ENCODE data around the gene CDCP2. TPM values are rescaled to one million over a fixed set of nuclear protein-coding genes. Genes with fewer than 3 reads are reported as not detected.

The CDCP2 gene
- total RNA-seq, 3 donors from 2014 or later: not detected

DNA sequence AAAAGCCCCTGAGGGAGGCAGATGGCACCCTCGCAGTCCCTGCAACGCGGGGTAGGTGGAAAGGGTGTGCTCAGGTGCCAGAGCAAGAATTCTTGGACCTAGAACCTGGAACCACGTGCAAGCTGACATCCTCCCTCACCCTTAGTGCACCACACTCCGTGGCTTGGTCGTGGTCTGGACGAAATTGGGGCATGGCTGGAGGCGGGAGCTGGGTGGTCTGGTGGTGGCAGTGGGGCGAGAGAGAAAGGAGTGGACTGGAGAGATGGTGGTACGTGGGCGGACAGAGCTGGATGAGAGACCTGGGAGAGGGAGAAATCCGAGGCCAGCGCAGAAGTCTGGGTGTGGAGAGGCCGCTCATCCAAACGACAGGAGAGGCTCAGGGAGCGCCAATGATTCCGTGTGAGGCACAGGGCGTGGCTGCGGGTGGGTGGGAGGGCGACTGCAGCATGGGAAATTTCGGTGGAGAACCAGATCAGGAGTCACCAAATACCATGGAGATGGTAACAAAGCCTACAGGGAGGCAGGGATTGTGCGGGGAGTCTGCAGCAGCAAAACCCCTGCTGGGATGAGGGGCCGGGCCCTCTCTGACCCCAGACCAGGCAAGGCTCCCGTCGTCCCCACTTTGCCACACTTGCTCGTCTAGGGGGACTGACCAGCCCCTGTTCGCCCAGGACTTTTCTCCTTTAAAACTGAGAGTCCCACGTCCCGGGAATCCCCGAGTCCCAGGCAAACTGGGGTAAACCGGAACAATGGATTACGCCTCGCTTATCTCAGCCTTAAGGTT, 31.9 kb downstream of the CDCP2 start:
- Mint-ChIP-seq H3K36me3 (ENCODE audit: insufficient read depth) (no peaks in the 10 kb centered on the region), H3K9me3 (no peaks in the 10 kb centered on the region), H3K27me3 (ENCODE audit: low read depth) (peaks cover 7% of the 10 kb centered on the region), H3K4me1 (ENCODE audit: low read depth) (peaks cover 8% of the 10 kb centered on the region), H3K4me3 (no peak overlapping the region)
- no peak for DNase-seq
- ATAC-seq: no peak

DNA sequence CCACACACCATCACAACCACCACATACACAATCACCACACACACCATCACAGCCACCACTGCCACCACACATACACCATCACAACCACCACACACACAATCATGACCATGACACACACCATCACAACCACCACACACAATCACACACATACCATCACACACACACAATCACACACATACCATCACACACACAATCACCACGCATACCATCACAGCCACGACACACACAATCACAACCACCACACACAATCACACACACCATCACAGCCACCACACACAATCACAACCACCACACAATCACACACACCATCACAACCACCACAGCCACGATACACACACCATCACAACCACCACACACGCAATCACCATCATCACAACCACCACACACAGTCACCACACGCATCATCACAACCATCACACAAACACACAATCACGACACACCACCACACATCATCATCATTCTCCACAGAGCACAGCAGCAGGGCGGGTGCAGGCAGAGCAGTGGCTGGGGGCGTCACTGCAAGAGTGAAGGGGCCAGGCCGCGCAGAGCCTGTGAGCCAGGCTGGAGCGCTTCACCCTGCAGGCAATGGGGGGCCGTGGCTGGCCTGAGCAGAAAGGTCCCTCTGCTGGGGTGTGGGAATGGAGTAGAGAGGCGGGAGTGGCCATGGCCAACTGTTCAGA, 32.6 kb downstream of the CDCP2 start:
- H3K27me3 Mint-ChIP-seq (ENCODE audit: low read depth): peaks cover 7% of the 10 kb centered on the region
- no peak overlapping the region for H3K4me3 Mint-ChIP-seq
- DNase-seq (no peak), ATAC-seq (no peak)
- H3K4me1 Mint-ChIP-seq (ENCODE audit: low read depth): peaks cover 8% of the 10 kb centered on the region
- H3K36me3 Mint-ChIP-seq (ENCODE audit: insufficient read depth): no peaks in the 10 kb centered on the region
- H3K9me3 Mint-ChIP-seq: no peaks in the 10 kb centered on the region

DNA sequence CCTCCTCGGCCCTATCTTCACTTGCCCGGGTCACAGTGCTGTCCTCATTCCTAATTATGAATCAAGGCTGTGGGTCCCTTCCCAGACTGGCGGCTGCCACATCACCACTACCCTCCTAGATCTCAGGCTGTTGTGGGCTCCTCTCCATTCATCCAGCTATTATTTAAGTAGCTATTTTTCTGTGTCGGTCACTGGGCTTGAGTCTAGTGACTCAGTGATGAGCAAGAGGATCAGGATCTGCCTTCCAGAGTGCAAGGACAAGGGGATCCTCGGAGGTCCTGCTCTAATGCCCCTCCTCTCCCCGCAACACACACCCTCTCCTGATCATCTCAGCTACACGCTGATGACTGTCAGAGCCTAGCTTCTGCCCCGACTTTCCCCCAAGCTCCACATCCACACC, 34.1 kb downstream of the CDCP2 start:
- no peaks in the 10 kb centered on the region for H3K9me3 Mint-ChIP-seq
- no peak overlapping the region for H3K4me3 Mint-ChIP-seq
- DNase-seq (no peak), ATAC-seq (no peak)
- H3K36me3 Mint-ChIP-seq (ENCODE audit: insufficient read depth): no peaks in the 10 kb centered on the region
- H3K27me3 Mint-ChIP-seq (ENCODE audit: low read depth): peaks cover 7% of the 10 kb centered on the region
- peaks cover 6% of the 10 kb centered on the region for H3K4me1 Mint-ChIP-seq (ENCODE audit: low read depth)

DNA sequence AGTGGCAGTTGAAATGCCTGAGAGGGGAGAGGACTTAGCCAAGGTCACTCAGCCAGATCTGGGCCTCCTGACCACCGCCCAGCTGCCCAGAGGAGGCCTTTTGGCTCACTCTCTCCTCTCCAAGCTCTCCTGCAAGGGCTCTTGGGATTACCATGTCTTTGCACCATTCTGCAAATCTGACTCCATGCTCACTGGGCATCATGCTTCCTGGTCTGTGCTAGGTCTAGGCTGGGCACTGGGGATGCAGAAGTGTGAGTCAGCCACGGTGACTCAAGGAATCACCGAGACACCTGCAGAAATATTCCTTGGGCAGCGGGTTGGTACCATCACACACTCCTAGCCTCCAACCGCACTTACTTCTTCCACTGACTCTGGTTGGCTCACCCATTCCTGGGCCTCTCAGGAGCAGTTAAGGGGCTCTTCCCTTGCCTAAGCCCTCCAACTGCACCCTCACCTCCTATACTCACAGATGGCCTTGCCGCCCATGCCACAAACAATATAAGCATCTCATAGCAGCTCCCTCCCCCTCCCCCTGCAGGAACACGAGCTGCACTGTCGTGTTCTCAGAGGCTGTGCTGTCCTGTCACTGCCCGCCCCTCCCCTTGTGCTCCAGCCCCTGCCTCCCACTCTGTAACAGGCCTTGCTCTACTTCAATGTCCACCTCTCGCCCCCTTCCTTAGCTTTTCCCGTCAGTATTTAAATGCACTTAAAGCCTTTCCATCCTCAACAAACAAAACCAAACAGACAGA, 34.8 kb downstream of the CDCP2 start:
- H3K36me3 Mint-ChIP-seq (ENCODE audit: insufficient read depth): no peaks in the 10 kb centered on the region
- ATAC-seq (no peak), DNase-seq (no peak)
- H3K27me3 Mint-ChIP-seq (ENCODE audit: low read depth): peaks cover 7% of the 10 kb centered on the region
- H3K9me3 Mint-ChIP-seq: no peaks in the 10 kb centered on the region
- peaks cover 6% of the 10 kb centered on the region for H3K4me1 Mint-ChIP-seq (ENCODE audit: low read depth)
- no peak overlapping the region for H3K4me3 Mint-ChIP-seq

DNA sequence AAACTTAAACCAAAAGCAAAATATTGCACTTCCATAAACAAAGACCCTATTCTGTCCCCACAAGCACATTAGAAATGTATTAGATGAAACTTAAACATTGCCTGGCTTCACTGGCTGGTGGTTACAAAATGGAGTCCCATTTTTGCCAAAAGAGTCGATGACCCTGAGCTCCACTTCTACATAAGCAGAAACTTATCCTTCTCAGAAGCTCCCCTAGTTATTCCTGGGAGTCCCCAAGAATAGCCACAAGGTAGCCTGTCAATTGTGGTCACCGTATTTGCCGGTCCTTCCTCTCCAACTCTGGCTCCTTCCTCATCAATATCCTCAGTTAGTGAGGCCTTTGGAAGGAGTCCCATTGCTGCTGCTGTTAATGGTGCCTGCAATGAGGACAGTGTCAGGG, 37.3 kb downstream of the CDCP2 start:
- H3K27me3 Mint-ChIP-seq (ENCODE audit: low read depth): no peaks in the 10 kb centered on the region
- H3K9me3 Mint-ChIP-seq: no peaks in the 10 kb centered on the region
- no peak overlapping the region for H3K4me3 Mint-ChIP-seq
- H3K4me1 Mint-ChIP-seq (ENCODE audit: low read depth): no peaks in the 10 kb centered on the region
- H3K36me3 Mint-ChIP-seq (ENCODE audit: insufficient read depth): no peaks in the 10 kb centered on the region
- DNase-seq (no peak), ATAC-seq (no peak)

DNA sequence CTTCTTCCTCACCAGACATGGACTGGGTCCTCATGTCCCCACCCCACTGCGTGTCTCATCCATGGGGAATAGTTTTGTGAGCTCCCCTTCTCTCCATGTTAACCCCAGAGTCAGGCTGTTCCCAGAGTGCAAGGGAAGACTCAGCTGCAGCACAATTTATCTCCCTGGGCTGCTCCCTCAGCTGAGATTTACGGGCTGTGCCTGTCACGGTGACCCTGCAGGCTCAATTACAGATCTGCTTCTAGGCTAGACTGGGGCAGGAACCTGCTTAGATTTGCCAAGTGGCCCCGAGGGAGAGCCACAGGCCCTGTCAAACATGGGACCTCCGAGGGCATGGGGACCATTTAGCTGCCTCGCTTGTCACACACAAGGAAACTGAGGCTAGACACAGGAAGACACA, 37.8 kb downstream of the CDCP2 start:
- no peak for ATAC-seq
- Mint-ChIP-seq H3K4me1 (ENCODE audit: low read depth) (no peaks in the 10 kb centered on the region), H3K27me3 (ENCODE audit: low read depth) (no peaks in the 10 kb centered on the region), H3K9me3 (no peaks in the 10 kb centered on the region), H3K36me3 (ENCODE audit: insufficient read depth) (no peaks in the 10 kb centered on the region), H3K4me3 (no peak overlapping the region)
- DNase-seq: no peak

DNA sequence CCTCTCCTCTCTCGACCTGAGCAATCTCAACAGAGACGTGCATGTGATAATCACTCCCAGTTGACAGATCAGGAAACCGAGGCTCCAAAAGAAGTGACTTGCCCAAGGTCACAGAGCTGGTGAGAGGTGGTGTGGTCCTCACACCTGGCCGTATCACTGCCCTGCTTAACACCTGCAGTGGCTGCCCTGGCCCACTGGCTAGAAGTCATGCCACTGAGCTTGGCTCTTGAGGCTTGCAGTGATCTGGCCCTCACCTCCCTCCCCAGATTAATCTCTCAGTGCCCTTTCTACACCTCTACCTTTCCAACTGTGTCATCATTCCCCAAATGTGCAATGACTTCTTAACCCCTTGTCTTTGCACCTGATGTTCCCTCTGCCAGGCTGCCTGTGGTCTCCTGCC, 38.8 kb downstream of the CDCP2 start:
- Mint-ChIP-seq H3K27me3 (ENCODE audit: low read depth) (no peaks in the 10 kb centered on the region), H3K9me3 (no peaks in the 10 kb centered on the region), H3K4me3 (no peak overlapping the region), H3K4me1 (ENCODE audit: low read depth) (no peaks in the 10 kb centered on the region), H3K36me3 (ENCODE audit: insufficient read depth) (no peaks in the 10 kb centered on the region)
- ATAC-seq (no peak), DNase-seq (no peak)

DNA sequence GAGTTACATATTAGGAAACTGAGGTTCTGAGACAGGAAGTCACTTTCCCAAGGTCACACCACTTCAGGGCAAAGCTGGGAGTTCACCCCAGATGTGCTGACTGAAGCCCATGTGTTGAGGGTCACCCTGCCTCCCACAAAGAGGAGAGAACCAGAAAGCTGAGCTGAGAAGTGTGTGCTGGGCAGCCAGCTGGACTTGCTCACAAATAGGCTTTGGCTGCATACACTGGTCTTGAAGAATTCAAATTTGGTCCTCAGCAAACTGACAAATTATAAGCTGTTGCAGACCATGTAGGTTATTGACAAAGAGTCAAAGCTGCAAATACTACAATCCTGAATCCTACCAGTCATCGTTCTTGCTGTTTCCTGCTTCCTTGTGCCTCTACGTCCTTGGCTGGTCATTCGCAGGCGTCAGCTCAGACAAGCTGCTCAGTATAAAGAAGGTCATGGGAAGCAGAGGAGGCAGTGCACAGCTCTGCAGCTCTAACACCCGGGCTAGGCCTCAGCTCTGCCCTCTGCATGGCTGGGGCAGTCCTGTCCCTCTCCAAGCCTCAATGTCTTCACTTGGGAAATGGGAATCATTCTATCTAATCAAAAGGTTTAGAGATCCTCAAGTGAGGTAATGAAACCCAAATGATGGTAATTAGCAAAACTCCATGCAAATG, 40.0 kb downstream of the CDCP2 start:
- Mint-ChIP-seq H3K4me3 (no peak overlapping the region), H3K9me3 (no peaks in the 10 kb centered on the region), H3K36me3 (ENCODE audit: insufficient read depth) (no peaks in the 10 kb centered on the region), H3K27me3 (ENCODE audit: low read depth) (no peaks in the 10 kb centered on the region), H3K4me1 (ENCODE audit: low read depth) (no peaks in the 10 kb centered on the region)
- DNase-seq (no peak), ATAC-seq (no peak)

DNA sequence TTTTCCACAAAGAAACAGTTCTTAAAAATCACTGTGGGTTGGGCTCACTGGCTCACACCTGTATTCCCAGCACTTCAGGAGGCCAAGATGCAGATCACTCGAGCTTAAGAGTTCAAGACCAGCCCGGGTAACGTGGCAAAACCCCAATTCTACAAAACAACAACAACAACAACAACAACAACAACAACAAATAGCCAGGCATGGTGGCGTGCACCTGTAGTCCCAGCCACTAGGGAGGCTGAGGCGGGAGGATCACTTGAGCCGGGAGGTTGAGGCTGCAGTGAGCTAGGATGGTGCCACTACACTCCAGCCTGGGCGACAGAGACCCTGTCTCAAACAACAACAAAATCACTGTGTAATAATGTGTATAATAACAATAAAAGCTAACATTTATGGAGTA, 40.8 kb downstream of the CDCP2 start:
- Mint-ChIP-seq H3K4me3 (no peak overlapping the region), H3K4me1 (ENCODE audit: low read depth) (no peaks in the 10 kb centered on the region), H3K27me3 (ENCODE audit: low read depth) (no peaks in the 10 kb centered on the region), H3K9me3 (no peaks in the 10 kb centered on the region), H3K36me3 (ENCODE audit: insufficient read depth) (no peaks in the 10 kb centered on the region)
- DNase-seq: no peak
- ATAC-seq: no peak

DNA sequence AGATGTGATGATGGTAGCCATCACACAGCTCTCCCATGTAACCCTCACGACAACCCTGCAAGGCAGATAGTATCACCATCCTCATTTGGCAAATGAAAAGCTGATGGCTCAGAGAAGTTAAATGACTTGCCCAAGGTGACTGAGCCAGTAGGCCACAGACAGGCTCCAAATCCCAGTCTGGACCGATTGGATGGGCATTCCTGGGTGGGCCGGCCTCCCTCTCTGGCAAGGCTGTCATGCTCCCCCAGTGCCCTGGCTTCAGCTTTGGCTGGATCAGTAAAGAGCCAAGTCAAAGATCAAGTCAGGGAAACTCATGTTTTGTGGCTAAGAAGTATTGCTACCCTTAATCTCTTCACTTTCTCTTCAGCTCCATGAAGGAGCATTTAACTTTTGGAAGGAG, 41.2 kb downstream of the CDCP2 start:
- ATAC-seq: no peak
- Mint-ChIP-seq H3K36me3 (ENCODE audit: insufficient read depth) (no peaks in the 10 kb centered on the region), H3K4me1 (ENCODE audit: low read depth) (no peaks in the 10 kb centered on the region), H3K9me3 (no peaks in the 10 kb centered on the region), H3K4me3 (no peak overlapping the region), H3K27me3 (ENCODE audit: low read depth) (no peaks in the 10 kb centered on the region)
- DNase-seq: no peak

DNA sequence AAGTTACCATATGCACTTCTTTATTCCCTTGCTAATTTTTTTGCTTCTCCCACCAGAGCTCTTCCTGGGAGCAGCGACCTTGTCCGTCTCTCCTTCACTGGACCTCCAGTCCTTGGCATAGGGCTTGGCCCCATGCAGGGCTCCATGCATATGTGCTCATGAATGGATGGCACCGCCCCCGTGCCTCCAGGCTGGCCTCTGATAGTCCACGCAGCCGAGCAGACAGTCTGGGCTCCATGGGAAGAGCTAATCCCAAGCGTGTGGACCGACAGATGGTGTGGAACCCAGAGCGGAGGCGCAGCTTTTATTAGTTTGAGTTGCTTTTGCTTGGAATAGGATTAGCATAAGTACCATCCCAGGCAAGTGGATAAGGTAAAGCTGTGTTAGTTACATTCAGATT, 41.8 kb downstream of the CDCP2 start:
- Mint-ChIP-seq H3K36me3 (ENCODE audit: insufficient read depth) (no peaks in the 10 kb centered on the region), H3K27me3 (ENCODE audit: low read depth) (no peaks in the 10 kb centered on the region), H3K9me3 (no peaks in the 10 kb centered on the region), H3K4me3 (no peak overlapping the region), H3K4me1 (ENCODE audit: low read depth) (no peaks in the 10 kb centered on the region)
- ATAC-seq (no peak), DNase-seq (no peak)

DNA sequence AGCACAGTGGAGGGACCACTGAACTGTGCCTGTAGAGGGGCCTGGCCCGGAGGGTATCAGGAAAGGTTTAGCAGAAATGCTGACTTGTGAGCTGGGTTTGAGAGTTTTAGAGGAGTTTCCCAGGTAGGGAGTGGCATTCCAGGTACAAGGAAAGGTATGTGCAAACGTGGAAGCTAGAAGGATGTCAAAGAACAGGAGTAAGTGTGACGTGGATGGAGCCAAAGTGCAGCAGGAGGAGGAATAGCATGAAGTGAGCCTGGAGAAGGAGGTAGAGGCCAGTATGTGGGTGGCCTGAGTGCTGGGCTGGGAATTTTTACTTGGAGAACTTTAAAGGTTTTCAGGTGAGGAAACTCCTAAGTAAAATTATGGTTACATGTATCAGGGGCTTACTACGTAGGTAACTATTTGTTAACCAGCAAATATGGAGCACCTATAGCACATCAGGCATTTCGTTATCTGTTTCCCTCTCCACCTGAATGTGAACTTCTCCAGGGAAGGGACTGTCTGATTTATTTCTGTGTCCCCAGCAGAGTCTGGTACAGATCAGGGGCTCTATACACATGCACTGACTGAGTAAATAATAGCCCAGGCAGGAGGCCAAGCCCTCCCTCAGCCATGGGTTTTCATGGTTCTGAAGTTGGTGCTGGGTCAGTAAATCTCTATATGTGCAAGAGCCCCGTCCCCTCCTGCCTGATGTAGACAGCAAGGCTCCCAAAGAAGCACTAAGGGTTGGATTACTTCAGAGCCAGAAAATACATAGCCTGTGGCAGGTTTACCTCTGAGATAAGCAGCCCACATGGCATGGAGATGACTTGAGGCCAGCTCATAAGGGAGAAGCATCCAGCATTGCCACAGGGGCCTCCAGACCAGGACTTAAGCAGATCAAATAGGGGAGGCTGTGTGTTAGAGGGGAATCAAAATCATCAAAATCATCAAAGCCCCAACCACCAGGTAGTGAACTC, 43.4 kb downstream of the CDCP2 start:
- ATAC-seq: no peak
- Mint-ChIP-seq H3K4me1 (ENCODE audit: low read depth) (no peaks in the 10 kb centered on the region), H3K4me3 (no peak overlapping the region), H3K9me3 (no peaks in the 10 kb centered on the region), H3K27me3 (ENCODE audit: low read depth) (no peaks in the 10 kb centered on the region), H3K36me3 (ENCODE audit: insufficient read depth) (no peaks in the 10 kb centered on the region)
- DNase-seq: no peak

DNA sequence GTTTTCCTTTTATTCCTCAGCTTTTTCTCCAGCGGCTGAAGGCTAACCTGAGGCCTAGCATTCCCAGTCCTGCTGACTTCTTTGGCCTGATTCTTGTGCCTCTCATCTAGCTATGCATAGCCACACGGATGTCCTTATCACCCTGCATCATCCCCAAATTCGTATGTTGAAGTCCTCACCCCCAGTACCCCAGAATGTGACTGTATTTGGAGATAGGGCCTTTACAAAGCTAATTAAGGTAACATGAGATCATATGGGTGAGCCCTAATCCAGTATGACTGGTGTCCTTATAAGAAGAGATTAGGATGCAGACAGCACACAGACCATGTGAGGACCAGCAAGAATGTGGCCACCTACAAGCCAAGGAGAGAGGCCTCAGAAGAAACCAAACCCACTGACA, 44.6 kb downstream of the CDCP2 start:
- no peaks in the 10 kb centered on the region for H3K4me1 Mint-ChIP-seq (ENCODE audit: low read depth)
- no peaks in the 10 kb centered on the region for H3K9me3 Mint-ChIP-seq
- no peaks in the 10 kb centered on the region for H3K27me3 Mint-ChIP-seq (ENCODE audit: low read depth)
- DNase-seq: no peak
- ATAC-seq: no peak
- no peak overlapping the region for H3K4me3 Mint-ChIP-seq
- peaks cover 2% of the 10 kb centered on the region for H3K36me3 Mint-ChIP-seq (ENCODE audit: insufficient read depth)

Data from activated T-cell treated with anti-CD3 and anti-CD28 coated beads, Interleukin-2, amount 50 U/mL, for 4 hours (primary cell).